GM18867 (cell line): ENCODE results near the gene FAM221A.
"Not testable (repeated sequence)": the region's sequence is repeated elsewhere in the genome, so short reads cannot be mapped to it uniquely, and the experiment has no call there.

Experiments
- ATAC-seq: cut with Tn5 transposase; IDR thresholded peaks from one replicate; pipeline ENCODE4 v1.9.1; 2021; ENCODE audit warnings: mild to moderate bottlenecking, moderate library complexity; ENCODE audit not compliant: unreplicated experiment

Gene FAM221A

DNA sequence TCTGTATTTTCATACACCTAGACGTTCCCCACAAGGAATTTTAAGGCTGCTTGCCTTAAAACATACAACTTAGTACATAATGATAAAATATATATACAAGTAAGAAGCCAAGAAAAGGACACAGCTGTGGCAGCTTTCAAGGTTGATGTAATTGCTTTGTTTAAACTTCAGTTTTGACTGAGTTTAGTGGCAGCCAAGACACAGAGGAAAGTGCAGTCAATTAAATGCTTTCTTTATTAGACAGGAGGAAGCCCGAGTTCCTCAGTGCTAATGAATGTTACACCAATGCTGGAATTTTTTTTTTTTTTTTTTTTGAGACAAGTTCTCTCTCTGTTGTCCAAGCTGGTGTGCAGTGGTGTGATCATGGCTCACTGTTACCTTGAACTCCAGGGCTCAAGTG is 18.8 kb downstream of the FAM221A start:
- no peak for ATAC-seq

GRCh38 chr7:23700046-23700445 is 20.0 kb downstream of the FAM221A start:
- ATAC-seq = no peak

GRCh38 chr7:23709081-23709750 is 29.2 kb downstream of the FAM221A start:
- no peak for ATAC-seq

DNA sequence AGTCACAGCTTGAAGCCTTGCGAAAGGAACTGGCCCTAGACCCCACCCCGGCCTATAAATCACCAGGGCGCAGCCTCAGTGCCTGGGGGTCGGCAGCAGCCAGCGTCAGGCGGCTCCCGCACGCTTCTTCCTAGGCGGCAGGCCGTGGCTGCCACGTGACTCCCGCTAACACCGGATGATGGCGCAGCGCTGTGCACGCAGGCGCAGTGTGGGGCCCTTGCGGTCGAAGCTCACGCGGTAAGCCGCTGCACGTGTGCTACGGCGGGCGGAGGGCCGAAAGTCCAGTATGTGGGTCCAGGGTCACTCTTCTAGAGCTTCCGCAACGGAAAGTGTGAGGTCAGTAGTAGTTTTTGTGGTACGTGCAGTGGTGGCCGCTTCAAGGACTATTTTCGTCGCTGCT is 30.0 kb downstream of the FAM221A start, which contains the start of gene STK31:
TSS of gene STK31 (plus strand) at position 220 of the 400 bp plus-strand sequence. CDS start at position 287, 67 bp downstream.
- no peak for ATAC-seq

DNA sequence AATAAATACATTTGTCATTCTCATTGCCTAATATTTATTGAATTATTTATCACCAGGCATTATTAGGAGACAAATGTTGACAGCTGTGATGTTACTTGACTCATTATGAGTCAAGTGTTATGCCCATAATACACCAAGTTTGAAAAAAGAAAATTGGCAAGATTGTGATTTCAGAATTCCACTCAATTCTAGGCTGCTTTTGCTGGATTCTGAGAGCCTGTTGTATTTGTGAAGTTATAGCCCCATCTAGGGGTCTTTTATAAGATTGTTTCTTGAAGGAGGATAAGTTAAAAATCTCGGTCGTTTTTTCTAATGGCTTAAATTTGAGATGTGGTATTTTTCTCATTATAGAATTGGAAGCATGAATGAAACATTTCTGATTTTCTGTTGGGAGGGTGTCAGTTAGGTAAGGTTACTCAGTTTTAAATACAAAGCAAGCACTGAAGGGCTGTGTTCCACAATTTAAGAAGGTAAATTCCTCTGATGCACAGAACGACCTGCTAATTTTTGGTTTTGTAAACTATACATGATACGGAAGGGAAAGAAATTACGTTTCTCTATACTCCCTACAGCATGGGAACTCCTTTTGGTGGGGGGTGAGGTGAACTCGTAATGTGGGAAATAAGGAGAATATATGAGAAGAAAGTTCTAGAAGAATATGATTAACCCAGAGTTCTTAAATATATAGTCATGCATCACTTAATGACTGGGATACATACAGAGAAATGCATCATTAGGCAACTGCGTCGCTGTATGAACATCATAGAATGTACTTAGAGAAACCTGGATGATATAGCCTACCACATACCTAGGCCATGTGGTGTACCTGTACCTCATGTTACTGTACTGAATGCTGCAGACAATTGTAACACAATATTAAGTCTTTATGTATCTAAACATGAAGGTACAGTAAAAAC is 32.6 kb downstream of the FAM221A start:
- no peak for ATAC-seq

GRCh38 chr7:23713285-23714149 is 33.5 kb downstream of the FAM221A start:
- ATAC-seq = no peak

GRCh38 chr7:23714150-23714464 is 34.1 kb downstream of the FAM221A start:
- ATAC-seq = no peak

- no peak for ATAC-seq
Observed at GRCh38 chr7:23714579-23714978, 34.6 kb downstream of the FAM221A start.

DNA sequence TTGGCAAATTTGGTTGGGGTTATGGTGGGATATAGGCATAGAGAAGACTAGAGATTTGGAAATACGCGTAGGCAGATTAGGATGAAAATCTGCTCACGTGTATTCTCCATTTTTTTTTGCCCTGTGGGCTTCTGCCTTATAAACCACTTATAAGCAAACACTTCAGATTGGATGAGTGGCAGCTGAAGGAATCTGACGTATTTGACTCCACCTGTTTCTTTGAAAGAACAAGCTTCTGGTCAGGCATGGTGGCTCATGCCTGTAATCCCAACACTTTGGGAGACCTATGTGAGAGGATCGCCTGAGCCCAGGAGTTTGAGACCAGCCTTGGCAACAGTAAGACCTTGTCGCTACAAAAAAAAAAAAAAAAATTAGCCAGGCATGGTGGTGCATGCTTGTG is 35.1 kb downstream of the FAM221A start:
- no peak for ATAC-seq

DNA sequence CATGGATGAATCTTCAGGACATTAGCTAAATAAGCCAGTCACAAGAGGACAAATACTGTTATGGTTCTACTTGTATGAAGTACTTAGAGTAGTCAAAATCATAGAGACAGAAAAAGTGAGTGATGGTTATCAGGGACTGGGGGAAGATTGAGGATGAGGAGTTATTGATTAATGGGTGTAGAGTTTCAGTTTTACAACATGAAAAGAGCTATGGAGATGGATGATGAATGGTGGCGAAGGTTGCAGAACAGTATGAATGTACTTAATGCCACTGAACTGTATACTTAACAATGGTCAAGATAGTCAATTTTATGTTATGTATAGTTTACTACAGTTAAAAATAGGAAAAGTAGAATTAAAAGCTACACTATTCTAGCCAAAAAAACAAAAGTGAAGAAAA is 37.8 kb downstream of the FAM221A start:
- ATAC-seq = no peak

DNA sequence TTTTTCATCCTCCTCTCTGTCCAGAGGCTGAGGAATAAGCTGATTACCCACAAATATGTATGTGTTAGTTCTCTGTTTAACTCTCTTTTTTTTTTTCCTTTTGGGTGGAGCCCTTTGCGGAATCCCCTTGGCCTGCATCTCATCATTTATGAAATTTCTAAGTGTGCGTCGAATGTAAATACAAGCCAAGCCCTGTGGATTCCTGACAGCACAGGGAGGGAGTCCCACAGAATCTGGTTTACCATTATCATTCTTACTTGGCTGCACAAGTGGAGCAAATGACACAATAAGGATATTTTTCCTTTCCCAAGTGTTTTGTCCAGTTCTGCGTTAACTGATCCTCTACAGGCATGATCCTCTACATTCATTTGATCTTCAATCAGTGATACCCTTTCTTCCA is 41.5 kb downstream of the FAM221A start:
- ATAC-seq = no peak

DNA sequence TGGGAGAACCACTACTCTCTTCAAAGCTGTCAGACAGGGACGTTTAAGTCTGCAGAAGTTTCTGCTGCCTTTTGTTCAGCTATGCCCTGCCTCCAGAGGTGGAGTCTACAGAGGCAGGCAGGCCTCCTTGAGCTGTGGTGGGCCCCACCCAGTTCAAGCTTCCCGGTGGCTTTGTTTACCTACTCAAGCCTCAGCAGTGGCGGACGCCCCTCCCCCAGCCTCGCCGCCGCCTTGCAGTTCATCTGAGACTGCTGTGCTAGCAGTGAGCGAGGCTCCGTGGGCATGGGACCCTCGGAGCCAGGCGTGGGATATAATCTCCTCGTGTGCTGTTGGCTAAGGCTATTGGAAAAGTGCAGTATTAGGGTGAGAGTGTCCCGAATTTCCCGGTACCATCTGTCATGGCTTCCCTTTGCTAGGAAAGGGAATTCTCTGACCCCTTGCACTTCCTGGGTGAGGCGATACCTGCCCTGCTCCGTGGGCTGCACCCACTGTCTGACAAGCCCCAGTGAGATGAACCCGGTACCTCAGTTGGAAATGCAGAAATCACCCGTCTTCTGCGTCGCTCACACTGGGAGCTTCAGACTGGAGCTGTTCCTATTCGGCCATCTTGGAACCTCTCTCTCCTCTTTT is 42.7 kb downstream of the FAM221A start:
- not testable (repeated sequence) for ATAC-seq

- not testable (repeated sequence) for ATAC-seq
Observed at GRCh38 chr7:23724113-23724512, 44.1 kb downstream of the FAM221A start.

- ATAC-seq = no peak
Observed at GRCh38 chr7:23742051-23742450, 62.1 kb downstream of the FAM221A start.

DNA sequence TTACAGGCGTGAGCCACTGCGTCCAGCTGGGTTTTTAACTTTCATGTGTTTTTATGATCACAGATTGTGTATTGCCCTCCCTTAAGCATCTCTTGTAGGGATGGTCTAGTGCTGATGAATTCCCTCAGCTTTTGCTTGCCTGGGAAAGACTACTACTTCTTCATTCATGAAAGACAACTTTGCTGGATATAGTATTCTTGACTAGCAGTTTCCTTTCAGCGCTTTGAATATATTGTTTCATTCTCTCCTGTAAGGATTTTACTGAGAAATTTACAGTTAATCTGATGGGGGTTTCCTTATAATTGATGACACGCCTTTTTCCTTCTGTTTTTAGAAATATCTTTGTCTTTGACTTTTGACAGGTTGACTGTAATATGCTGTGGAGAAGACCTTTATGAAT is 63.2 kb downstream of the FAM221A start:
- no peak for ATAC-seq

GRCh38 chr7:23746629-23747028 is 66.6 kb downstream of the FAM221A start:
- ATAC-seq = no peak

GRCh38 chr7:23751852-23752251 is 71.9 kb downstream of the FAM221A start:
- no peak for ATAC-seq
